Measurements from ENCODE around the gene BTBD1. TPM values are rescaled to one million over a fixed set of nuclear protein-coding genes. Genes with fewer than 3 reads are reported as not detected.

The BTBD1 gene
- total RNA-seq, 1 donor from 2014 or later, result 51.3 TPM

DNA sequence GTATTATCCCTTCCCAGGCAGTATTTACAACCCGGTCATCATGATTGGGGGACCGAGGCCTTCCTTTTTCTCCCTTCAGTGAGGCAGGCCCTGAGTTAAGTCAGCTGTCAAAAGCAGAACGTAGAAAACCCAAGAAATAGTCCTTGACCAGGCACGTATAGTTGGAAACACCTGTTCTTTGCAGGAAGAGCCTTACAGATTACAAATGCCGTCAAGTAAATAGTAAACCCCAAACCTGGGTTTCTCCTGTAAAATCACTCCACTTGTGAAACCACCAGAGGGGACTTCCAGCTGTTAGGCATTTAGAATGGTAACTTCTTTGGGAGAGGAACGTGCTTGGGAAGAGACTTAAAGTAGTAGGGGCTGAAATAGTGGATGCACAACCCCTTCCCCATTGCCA is 1.0 kb upstream of the BTBD1 start:
- H3K9me3 ChIP-seq, result peaks cover 3% of the 10 kb centered on the region
- H3K36me3 ChIP-seq, result no peaks in the 10 kb centered on the region
- intact Hi-C loops (cut with DNase I), result no loop called here
- no peak overlapping the region for H3K27ac ChIP-seq
- no peaks in the 10 kb centered on the region for H3K27me3 ChIP-seq
- DNase-seq (ENCODE audit: extremely low spot score in 2 of 2), result no peak
- no peak overlapping the region for H3K4me3 ChIP-seq
- TF ChIP-seq, protein P1, sequence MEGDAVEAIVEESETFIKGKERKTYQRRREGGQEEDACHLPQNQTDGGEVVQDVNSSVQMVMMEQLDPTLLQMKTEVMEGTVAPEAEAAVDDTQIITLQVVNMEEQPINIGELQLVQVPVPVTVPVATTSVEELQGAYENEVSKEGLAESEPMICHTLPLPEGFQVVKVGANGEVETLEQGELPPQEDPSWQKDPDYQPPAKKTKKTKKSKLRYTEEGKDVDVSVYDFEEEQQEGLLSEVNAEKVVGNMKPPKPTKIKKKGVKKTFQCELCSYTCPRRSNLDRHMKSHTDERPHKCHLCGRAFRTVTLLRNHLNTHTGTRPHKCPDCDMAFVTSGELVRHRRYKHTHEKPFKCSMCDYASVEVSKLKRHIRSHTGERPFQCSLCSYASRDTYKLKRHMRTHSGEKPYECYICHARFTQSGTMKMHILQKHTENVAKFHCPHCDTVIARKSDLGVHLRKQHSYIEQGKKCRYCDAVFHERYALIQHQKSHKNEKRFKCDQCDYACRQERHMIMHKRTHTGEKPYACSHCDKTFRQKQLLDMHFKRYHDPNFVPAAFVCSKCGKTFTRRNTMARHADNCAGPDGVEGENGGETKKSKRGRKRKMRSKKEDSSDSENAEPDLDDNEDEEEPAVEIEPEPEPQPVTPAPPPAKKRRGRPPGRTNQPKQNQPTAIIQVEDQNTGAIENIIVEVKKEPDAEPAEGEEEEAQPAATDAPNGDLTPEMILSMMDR (IDR thresholded peaks at IDR 0.05), result no peak
- TF ChIP-seq POLR2AphosphoS5 (IDR thresholded peaks at IDR 0.05; ENCODE audit: insufficient read depth in 1 of 2, low read depth in 1 of 2) (no peak), POLR2A (IDR thresholded peaks at IDR 0.05) (no peak)
- H3K4me1 ChIP-seq, result peaks cover 38% of the 10 kb centered on the region

DNA sequence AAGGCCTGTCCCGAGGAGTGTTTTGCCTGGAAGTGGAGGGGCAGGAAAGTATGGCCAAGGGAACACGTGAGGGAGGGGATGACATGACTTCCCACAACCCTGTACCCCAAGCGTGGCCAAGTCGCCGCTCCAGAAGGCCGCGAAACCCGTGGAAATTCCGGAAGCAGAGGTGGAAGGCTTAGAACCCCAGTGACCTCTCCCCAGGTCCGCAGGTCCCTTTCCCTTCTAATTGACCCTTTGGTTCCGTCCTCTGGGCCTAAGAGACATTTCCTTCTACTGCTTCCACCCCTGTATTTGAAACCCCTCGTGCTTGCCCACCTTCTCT is 548 bp upstream of the BTBD1 start:
- H3K4me1 ChIP-seq, result peaks cover 43% of the 10 kb centered on the region
- peak overlapping the region; percentile 94 for H3K27ac ChIP-seq
- peak overlapping the region; percentile 55 to 86 for H3K4me3 ChIP-seq

DNA sequence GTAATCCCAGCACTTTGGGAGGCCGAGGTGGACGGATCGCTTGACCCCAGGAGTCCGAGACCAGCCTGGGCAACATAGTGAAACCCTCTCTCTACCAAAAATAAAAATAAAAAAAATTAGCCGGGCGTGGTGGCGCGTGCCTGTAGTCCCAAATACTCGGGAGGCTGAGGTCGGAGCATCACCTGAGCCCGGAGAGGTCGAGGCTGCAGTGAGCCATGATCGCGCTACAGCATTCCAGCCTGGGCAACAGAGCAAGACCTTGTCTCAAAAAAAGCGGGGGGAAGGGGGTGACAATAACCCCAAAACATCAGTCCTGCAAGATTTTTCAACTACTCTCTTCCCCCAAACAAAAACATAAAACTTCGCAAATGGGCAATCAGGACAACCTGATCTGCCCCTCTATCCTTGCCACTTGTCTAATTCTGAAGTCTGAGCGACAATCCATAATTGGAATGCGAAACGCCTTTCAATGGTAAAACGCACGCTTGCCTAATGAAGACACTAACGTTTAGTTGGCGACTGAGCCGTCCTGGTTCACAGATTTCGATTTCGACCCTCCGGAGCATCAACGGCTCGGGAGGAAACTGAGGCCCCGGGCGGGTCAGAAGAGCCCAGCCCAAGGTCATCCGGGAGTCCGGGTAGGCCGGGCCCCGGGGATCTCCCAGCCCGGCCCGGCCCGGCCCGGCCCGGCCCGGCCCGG is 868 bp downstream of the BTBD1 start:
- TF ChIP-seq POLR2A (IDR thresholded peaks at IDR 0.05) (no peak), POLR2AphosphoS5 (IDR thresholded peaks at IDR 0.05; ENCODE audit: insufficient read depth in 1 of 2, low read depth in 1 of 2) (no peak)
- TF ChIP-seq, protein P1 (IDR thresholded peaks at IDR 0.05), result no peak
- intact Hi-C loops (cut with DNase I), result loop anchor here (2.0 kb wide), 1 partner anchor 141 kb away; the partner anchor contains the start of gene HDGFL3
- H3K9me3 ChIP-seq, result no peaks in the 10 kb centered on the region
- no peaks in the 10 kb centered on the region for H3K36me3 ChIP-seq
- H3K27me3 ChIP-seq, result no peaks in the 10 kb centered on the region
- H3K4me1 ChIP-seq, result peaks cover 56% of the 10 kb centered on the region
- H3K4me3 ChIP-seq, result peak overlapping the region; percentile 55 to 86
- peak overlapping the region; percentile 94 for H3K27ac ChIP-seq
- no peak for DNase-seq (ENCODE audit: extremely low spot score in 2 of 2)

More for the DNA sequence above, 548 bp upstream of the BTBD1 start:
- DNase-seq (ENCODE audit: extremely low spot score in 2 of 2), result no peak
- H3K9me3 ChIP-seq, result no peaks in the 10 kb centered on the region
- TF ChIP-seq, protein P1 (IDR thresholded peaks at IDR 0.05), result no peak
- TF ChIP-seq POLR2A (IDR thresholded peaks at IDR 0.05), result no peak
- TF ChIP-seq POLR2AphosphoS5 (IDR thresholded peaks at IDR 0.05; ENCODE audit: insufficient read depth in 1 of 2, low read depth in 1 of 2), result no peak
- no peaks in the 10 kb centered on the region for H3K36me3 ChIP-seq
- H3K27me3 ChIP-seq, result no peaks in the 10 kb centered on the region
- intact Hi-C loops (cut with DNase I), result loop anchor here (2.0 kb wide), 1 partner anchor 139 kb away; the partner anchor contains the start of gene HDGFL3

DNA sequence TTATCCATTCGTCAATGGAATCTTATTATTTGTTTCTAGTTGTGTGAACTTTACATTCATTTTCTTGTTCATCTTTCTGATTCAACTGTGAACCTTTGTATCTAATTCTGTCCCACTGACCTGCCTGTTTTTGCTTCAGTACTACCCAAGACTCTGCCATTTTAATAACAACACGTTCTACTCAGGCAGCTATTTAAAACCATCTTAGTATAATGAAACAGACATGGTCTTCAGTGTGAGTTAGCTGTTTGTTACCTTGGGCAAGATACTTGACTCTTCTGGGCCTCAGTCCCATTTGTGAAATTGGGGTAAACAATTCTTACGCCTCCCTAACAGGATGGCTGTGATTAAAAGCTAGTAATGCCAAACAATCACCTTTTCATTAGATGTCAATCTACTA is 1.6 kb downstream of the BTBD1 start:
- TF ChIP-seq, protein P1 (IDR thresholded peaks at IDR 0.05), result no peak
- TF ChIP-seq POLR2AphosphoS5 (IDR thresholded peaks at IDR 0.05; ENCODE audit: insufficient read depth in 1 of 2, low read depth in 1 of 2) (no peak), POLR2A (IDR thresholded peaks at IDR 0.05) (no peak)
- Histone ChIP-seq H3K36me3 (no peaks in the 10 kb centered on the region), H3K4me3 (peak overlapping the region; percentile 55 to 86), H3K4me1 (peaks cover 61% of the 10 kb centered on the region), H3K27me3 (no peaks in the 10 kb centered on the region), H3K9me3 (no peaks in the 10 kb centered on the region), H3K27ac (peak overlapping the region; percentile 94)
- DNase-seq (ENCODE audit: extremely low spot score in 2 of 2), result no peak
- intact Hi-C loops (cut with DNase I), result no loop called here

DNA sequence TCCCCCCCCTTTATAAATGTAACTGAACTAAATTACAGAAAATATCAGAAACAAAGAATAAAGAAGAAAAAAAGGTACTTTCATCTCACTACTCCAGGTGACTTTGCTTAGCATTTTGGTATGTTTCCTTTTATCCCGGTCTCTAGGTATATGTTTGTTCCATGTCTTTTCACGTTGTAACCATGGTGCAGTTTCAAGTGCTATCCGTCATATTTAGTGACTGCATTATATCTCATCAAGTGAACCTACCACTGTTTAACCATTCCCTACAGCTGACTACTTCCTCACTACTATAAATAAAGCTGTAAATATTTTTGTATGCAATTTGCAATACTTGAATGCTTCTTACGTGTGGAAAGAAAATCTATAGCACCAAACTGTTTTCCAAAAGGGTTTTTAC is 2.2 kb downstream of the BTBD1 start:
- Histone ChIP-seq H3K4me1 (peaks cover 61% of the 10 kb centered on the region), H3K36me3 (no peaks in the 10 kb centered on the region), H3K27me3 (no peaks in the 10 kb centered on the region), H3K4me3 (peak overlapping the region; percentile 7 to 86), H3K27ac (no peak overlapping the region), H3K9me3 (no peaks in the 10 kb centered on the region)
- intact Hi-C loops (cut with DNase I), result no loop called here
- no peak for TF ChIP-seq POLR2AphosphoS5 (IDR thresholded peaks at IDR 0.05; ENCODE audit: insufficient read depth in 1 of 2, low read depth in 1 of 2)
- no peak for DNase-seq (ENCODE audit: extremely low spot score in 2 of 2)
